HG03280 (cell line): Measurements from ENCODE around the gene ATP6AP1.
"Not testable (repeated sequence)": the region's sequence is repeated elsewhere in the genome, so short reads cannot be mapped to it uniquely, and the experiment has no call there.

ENCODE experiments used
- ATAC-seq: cut with Tn5 transposase; IDR thresholded peaks from one replicate; pipeline ENCODE4 v1.9.1; 2021; ENCODE audit warnings: mild to moderate bottlenecking, moderate library complexity; ENCODE audit not compliant: unreplicated experiment

ATP6AP1 gene

DNA sequence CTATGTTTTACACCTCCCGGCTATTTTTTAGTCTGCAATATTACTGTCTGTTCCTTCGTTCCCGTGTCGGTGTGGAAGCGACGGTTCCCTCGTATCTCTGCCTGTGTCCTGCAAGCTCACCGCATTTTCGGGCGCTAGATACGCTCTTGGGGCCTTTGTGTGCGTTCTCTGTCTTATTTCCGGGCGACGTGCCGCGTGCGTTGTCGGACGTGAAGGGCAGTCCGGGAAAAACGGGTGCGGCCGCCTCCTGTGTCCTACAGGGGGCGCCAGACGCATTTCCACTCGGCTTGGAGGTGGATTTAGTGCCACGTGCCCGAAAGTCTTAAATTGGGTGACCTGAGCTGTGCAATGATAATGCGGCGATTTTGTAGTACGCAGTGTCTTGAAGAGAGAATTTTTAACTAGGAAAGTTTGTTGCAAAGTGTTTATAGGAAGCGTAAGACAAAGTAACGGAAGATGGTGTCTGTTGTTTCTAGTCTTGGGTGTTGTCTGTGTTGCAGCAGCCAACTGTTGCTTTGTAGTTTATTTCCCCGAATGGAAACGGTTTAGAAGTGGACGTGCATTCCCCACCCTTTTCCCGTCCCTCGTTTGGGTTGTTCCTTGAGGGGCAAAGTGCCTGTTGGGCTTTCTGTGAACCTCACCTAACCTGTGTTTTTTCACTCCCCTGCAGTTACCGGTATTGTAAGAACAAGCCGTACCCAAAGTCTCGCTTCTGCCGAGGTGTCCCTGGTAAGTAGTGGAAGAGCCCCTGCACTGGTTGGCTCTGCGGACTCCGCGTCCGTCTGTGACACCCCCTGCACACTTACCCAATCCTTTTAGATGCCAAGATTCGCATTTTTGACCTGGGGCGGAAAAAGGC, 29.6 kb upstream of the ATP6AP1 start:
- ATAC-seq = peak; percentile 25

DNA sequence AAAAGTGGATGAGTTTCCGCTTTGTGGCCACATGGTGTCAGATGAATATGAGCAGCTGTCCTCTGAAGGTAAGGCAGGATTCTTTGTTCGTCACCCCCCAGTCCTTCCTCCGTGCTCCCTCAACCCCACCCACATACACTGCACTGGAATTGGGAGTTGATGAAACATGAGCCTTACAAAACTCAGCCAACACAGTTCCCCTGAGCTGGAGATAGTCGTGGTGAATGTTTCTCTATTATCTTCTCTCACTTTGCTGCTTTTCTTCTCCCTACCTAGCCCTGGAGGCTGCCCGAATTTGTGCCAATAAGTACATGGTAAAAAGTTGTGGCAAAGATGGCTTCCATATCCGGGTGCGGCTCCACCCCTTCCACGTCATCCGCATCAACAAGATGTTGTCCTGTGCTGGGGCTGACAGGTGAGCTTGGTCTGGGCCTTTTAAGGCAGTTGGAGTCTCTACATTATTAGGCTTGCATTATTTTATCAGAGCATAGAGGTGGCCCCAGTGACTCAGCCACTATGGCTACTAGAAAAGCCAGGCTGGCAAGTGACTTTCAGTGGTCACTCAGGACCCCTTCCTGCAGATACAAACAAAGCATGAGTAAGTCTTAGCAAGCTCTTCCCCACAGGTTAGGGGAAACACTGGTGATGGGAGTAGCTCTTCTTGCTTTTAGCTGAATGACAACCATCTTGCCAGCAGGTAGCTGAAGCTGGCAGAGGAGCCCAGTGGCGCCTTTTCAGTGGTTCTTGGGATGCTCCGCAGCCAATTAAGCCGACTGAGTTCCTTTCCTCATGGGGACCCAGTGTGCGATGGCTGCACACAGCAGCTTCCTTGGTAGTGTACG, 28.7 kb upstream of the ATP6AP1 start:
- no peak for ATAC-seq

DNA sequence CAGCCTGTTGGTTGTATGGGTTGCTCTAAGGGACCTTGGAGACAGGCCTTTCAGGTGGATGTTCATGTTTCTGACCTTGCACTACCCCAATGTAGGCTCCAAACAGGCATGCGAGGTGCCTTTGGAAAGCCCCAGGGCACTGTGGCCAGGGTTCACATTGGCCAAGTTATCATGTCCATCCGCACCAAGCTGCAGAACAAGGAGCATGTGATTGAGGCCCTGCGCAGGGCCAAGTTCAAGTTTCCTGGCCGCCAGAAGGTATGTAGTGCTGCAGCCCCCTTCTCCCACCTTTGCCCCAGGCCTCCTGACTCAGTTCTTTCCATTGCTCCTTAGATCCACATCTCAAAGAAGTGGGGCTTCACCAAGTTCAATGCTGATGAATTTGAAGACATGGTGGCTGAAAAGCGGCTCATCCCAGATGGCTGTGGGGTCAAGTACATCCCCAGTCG, 28.1 kb upstream of the ATP6AP1 start:
- ATAC-seq = not testable (repeated sequence)

- no peak for ATAC-seq
Measured at GRCh38 chrX:154401045-154401799, 27.3 kb upstream of the ATP6AP1 start.

DNA sequence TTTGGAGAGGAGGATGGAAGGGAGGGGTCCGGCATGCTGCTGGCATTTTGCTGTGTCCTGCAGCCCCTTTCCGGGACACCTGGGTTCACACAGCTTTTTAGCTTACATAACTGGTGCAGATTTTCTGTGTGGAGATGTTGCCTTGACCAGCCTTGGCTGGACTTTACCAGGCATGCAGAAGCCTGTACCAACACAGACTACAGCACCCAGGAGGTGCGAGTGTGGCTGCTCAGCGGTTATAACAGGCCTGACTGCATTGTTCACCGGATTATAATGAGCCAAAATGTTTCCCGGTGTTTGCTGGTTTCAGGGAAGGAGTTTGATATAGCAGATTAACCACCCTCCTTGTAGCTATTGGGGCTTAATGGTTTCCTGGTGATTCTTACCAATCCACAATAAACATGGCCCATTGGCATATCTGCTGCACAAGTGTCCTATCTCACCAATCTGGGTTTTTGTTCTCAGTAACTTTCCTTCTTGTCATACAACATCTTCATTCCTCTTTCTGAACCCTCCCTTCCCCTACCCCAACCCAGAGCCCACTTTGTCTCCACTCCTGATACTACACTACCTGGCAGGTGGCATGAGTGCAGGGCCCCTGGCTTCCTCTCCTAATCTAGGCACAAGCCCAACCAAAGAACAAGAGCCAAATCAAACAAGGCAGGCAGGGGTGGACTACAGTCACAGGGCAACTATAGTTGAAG, 26.4 kb upstream of the ATP6AP1 start:
- no peak for ATAC-seq

DNA sequence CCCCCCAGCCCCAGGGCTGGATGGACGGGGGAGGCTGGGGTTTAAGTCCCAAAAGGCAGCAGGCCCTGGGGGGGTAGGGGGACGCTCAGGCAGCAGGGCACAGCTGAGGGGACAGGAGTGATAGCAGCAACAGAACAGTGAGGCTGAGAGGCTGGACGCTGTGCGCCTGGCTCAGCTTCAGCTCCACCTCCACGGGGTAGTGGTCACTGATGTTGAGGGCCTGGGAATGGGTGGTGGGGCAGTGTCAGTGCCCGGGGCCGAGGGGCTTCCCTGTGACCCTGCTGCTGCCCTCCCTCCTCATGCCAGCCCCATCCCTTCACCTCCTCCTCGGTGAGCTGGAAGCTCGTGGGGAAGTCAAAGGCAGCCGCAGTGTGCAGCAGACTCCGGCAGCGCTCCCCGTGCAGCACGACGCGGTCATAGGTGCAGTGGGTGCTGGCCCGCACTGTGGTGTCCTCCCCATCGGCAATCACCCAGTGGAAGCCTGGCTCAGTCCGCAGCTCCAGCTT, 25.8 kb upstream of the ATP6AP1 start:
- ATAC-seq = no peak

GRCh38 chrX:154403192-154403591, 25.3 kb upstream of the ATP6AP1 start:
- ATAC-seq = no peak

- ATAC-seq = no peak
Measured at GRCh38 chrX:154403858-154404257, 24.6 kb upstream of the ATP6AP1 start.

DNA sequence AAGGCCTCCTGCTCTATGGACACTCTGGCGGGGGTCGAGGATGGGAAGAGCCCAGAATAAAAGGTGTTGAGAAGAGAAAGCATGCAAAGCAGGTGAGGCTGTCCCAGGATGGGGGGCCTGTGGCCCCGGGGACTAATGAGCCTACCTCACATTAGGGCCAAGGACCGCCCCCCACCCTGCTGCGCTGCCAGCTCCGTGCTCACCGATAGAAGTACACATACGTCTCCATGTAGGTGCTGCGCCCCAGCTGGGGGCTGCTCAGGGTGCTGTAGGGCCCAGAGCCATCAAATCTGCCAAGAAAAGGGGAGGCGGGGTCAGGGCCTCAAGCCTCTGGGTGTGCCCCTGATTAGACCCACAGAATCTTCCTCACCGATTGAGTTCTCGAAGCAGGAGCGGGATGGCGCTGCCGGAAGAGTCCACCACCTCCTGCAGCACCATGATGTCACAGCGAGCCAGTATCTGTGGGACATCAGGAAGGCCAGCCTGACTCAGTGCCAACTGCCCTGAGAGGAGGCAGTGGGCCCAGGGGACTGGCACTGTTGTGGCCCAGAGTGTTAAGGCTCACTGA, 23.8 kb upstream of the ATP6AP1 start:
- ATAC-seq = no peak

GRCh38 chrX:154408659-154409221, 19.7 kb upstream of the ATP6AP1 start:
- ATAC-seq = no peak

- no peak for ATAC-seq
Measured at GRCh38 chrX:154409222-154409871, 19.1 kb upstream of the ATP6AP1 start, which contains the start of gene DNASE1L1. Gene DNASE1L1 (minus strand): TSS chrX:154409254. CDS start chrX:154405568, 3,686 bp downstream.

GRCh38 chrX:154411981-154412340, 16.5 kb upstream of the ATP6AP1 start:
- peak; percentile 54 for ATAC-seq

DNA sequence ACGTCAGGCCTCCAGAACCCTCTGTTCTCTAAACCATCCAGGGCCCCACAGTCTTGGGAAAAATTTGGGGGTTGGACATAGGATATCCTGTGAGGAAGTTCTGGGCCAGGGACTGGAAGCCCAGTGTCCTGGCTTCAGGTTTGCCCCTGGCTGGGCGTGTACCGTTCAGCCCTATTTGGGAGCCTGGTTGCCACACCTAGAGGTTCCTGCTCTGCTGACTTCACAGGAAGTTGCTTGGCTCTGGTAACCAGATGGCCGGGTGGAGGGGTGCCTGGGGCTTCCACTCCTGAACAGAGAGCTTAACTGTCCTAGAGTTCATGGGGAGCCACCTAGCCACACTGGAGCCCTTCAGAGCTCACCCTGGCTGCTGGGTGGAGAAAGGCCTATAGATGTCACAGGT, 16.0 kb upstream of the ATP6AP1 start:
- ATAC-seq = no peak

DNA sequence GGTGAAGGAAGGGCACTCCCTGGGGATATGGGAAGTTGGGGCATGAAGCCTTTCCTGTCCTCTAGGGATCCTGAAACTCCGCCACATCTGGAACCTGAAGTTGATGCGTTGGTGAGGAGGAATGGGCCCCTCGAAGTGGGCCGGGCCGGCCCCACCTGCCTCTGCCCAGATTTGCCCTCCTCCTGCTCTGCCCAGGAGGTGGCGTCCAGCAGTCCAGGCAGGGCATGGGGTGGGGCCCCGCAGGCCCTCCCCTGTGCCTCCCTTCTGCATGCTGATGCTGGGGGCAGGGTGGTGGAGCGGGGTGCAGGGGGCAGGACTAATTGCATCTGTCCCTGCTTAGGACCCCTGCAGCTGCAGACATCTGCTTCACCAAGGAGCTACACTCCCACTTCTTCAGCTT, 15.3 kb upstream of the ATP6AP1 start:
- ATAC-seq = no peak

GRCh38 chrX:154417157-154417556, 11.3 kb upstream of the ATP6AP1 start:
- ATAC-seq = no peak

- ATAC-seq = no peak
Measured at GRCh38 chrX:154419189-154419588, 9.3 kb upstream of the ATP6AP1 start.

DNA sequence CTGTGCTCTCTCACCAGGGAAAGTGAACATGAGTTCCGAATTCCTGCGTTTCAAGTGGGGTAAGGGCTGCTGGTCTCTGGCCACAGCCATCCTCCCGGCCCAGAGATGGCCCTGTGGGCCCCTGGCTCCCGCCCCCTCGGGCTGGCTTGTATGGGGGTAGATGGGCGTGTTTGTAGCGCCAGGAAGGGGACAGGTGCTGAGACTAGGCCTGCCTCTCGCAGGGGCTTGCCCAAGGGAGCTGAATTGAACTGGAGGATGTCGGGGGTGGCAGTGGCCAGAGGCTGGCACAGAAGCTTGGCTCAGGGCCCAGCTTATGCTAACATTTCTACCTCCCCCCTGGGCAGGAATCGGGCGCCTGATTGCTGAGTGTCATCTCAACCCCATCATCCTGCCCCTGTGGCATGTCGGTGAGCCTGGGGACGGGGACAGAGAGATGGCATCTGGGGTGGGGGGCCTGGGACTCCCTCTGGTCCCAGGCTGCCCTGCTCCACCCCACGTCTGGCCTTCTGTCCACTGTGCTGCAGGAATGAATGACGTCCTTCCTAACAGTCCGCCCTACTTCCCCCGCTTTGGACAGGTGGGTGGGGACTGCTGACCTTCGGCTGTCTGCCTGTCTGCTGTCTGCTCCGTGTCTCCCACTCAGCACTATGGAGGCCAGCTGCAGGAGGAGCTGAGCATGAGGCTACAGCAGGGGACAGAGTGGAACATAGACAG, 8.6 kb upstream of the ATP6AP1 start:
- ATAC-seq = no peak

- ATAC-seq = no peak
Measured at GRCh38 chrX:154420402-154420756, 8.1 kb upstream of the ATP6AP1 start.
